HCT116 (cell line): ENCODE measurements around the gene GBE1. TPM values are rescaled to one million over a fixed set of nuclear protein-coding genes. Genes with fewer than 3 reads are reported as not detected.

ENCODE experiments used
- ATAC-seq: fragments of 200-7000 bp; cut with Tn5 transposase; 2 replicates; pipeline ENCODE4 v1.9.1; 2020; ENCODE audit warnings: mild to moderate bottlenecking, moderate library complexity
- BruUV-seq: library from RNA; stranded (reverse); fragments of 400-500 nt; replicated peaks from 2 replicates; lab custom pipeline; 2021; lab: Mats Ljungman, UMichigan
- CTCF ChIA-PET: fragments of 300-600 bp; sonication (Branson Sonifier 250); formaldehyde crosslinking; loops from one replicate; lab custom pipeline; 2021; ENCODE audit warnings: antibody characterized with exemption; lab: Charles Lee
- POLR2A ChIA-PET: fragments of 300-600, 350-600 bp; sonication (Branson Sonifier 250); formaldehyde crosslinking; loops from one replicate; lab custom pipeline; 2021; ENCODE audit warnings: antibody characterized with exemption; lab: Charles Lee
- RAD21 ChIA-PET, 2 experiments: fragments of 300-600 bp; sonication (Branson Sonifier 250); formaldehyde crosslinking; loops; one replicate each; lab custom pipeline; 2023; ENCODE audit warnings: low total read pairs in 2 of 2; ENCODE audit not compliant: uncharacterized antibody in 2 of 2, unreplicated experiment in 2 of 2, low non-redundant PET in 1 of 2; lab: Charles Lee
- DNase-seq: peaks from one replicate; pipeline ENCODE4 v3.0.0-alpha.2; 2010; ENCODE audit warnings: low read depth, low spot score
- H2AFZ ChIP-seq: fragments of 200-600 bp; shearing (Covaris generic), sonication (generic); 2 replicates; pipeline ENCODE4 v1.6.1; 2017; ENCODE audit warnings: low read depth, mixed run types, mixed read lengths, antibody characterized with exemption, low read length; ENCODE audit not compliant: poor library complexity, severe bottlenecking
- H3K27ac ChIP-seq: 2 replicates; pipeline ENCODE4 v1.5.1; 2012; ENCODE audit warnings: low read depth, low read length
- H3K27me3 ChIP-seq: fragments of 200-600 bp; sonication (generic); 2 replicates; pipeline ENCODE4 v1.6.1; 2016; ENCODE audit warnings: mixed run types, low read length, mixed read lengths; ENCODE audit not compliant: insufficient read depth
- H3K36me3 ChIP-seq, 2 experiments: fragments of 200-500 bp in 1 of 2; fragments of 200-600 bp in 1 of 2; sonication (Bioruptor generic) in 1 of 2; sonication (generic) in 1 of 2; 2 replicates each; pipeline versions ENCODE4 v1.5.1 to v1.6.1; 2014 to 2016; ENCODE audit warnings: low read length in 2 of 2, inconsistent platforms in 1 of 2, mixed read lengths in 1 of 2, mixed run types in 1 of 2; ENCODE audit not compliant: insufficient read depth in 2 of 2, control insufficient read depth in 1 of 2
- H3K4me1 ChIP-seq, 2 experiments: fragments of 200-600 bp in 1 of 2; sonication (generic) in 1 of 2; 2 replicates each; pipeline versions ENCODE4 v1.5.1 to v1.6.1; 2012 to 2017; ENCODE audit warnings: low read length in 2 of 2, inconsistent platforms in 1 of 2, mild to moderate bottlenecking in 1 of 2, mixed read lengths in 1 of 2, mixed run types in 1 of 2, moderate library complexity in 1 of 2; ENCODE audit not compliant: insufficient read depth in 2 of 2, control insufficient read depth in 1 of 2
- H3K4me2 ChIP-seq: fragments of 200-600 bp; sonication (generic); 2 replicates; pipeline ENCODE4 v1.6.1; 2017; ENCODE audit warnings: mixed run types, low read length, mixed read lengths
- H3K4me3 ChIP-seq, 2 experiments: fragments of 200-600 bp in 1 of 2; sonication (generic) in 1 of 2; replicated peaks in 1 of 2; 2 replicates each; pipeline ENCODE4 v1.5.1; 2011 to 2016; ENCODE audit warnings: low read length in 2 of 2, control low read depth in 1 of 2, low read depth in 1 of 2, mild to moderate bottlenecking in 1 of 2, mixed read lengths in 1 of 2, mixed run types in 1 of 2
- H3K79me2 ChIP-seq: fragments of 200-600 bp; sonication (generic); 2 replicates; pipeline ENCODE4 v1.6.1; 2017; ENCODE audit warnings: mild to moderate bottlenecking, mixed run types, low read length, moderate library complexity, mixed read lengths; ENCODE audit not compliant: insufficient read depth
- H3K9ac ChIP-seq: fragments of 200-600 bp; sonication (generic); 2 replicates; pipeline ENCODE4 v1.6.1; 2016; ENCODE audit warnings: low read length, mixed read lengths
- H3K9me2 ChIP-seq: fragments of 200-600 bp; sonication (generic), shearing (Covaris generic); 2 replicates; pipeline ENCODE4 v1.6.1; 2017; ENCODE audit warnings: mixed run types, mild to moderate bottlenecking, moderate library complexity; ENCODE audit not compliant: insufficient read depth
- H3K9me3 ChIP-seq, 2 experiments: fragments of 200-500 bp in 1 of 2; fragments of 200-600 bp in 1 of 2; sonication (Bioruptor generic) in 1 of 2; sonication (generic) in 1 of 2; 2 replicates each; pipeline ENCODE4 v1.6.1; 2014 to 2017; ENCODE audit warnings: low read length in 2 of 2, mixed read lengths in 2 of 2, inconsistent platforms in 1 of 2, low read depth in 1 of 2, mild to moderate bottlenecking in 1 of 2, mixed run types in 1 of 2, moderate library complexity in 1 of 2; ENCODE audit not compliant: control insufficient read depth in 1 of 2, insufficient read depth in 1 of 2
- H4K20me1 ChIP-seq: fragments of 200-600 bp; sonication (generic), shearing (Covaris generic); 2 replicates; pipeline ENCODE4 v1.6.1; 2017; ENCODE audit warnings: mixed run types, mild to moderate bottlenecking, moderate library complexity; ENCODE audit not compliant: insufficient read depth
- POLR2AphosphoS5 ChIP-seq: IDR thresholded peaks from 2 replicates; pipeline ENCODE4 v1.6.1; 2011; ENCODE audit warnings: mild to moderate bottlenecking, low read depth, low read length, moderate library complexity
- RAD21 ChIP-seq: IDR thresholded peaks from 2 replicates; pipeline ENCODE4 v1.6.1; 2012; ENCODE audit warnings: low read depth, mild to moderate bottlenecking
- ZBTB33 ChIP-seq: IDR thresholded peaks from 2 replicates; pipeline ENCODE4 v1.6.1; 2011; ENCODE audit warnings: mild to moderate bottlenecking, low read length, moderate library complexity; ENCODE audit not compliant: insufficient replicate concordance; ENCODE audit errors: extremely low read depth
- intact Hi-C: fragments of 100-400 bp; cut with micrococcal nuclease; formaldehyde crosslinking; loops from 2 replicates; pipeline ENCODE4 v1.10.0; 2022
- total RNA-seq: library from RNA; stranded (reverse); gene quantifications from one replicate; pipeline ENCODE4 v1.2.1, GENCODE V29; 2021; ENCODE audit not compliant: unreplicated experiment
- TF ChIP-seq, protein P1 (sequence below), 3 experiments: fragments of 200-600 bp in 1 of 3; sonication (generic) in 1 of 3; IDR thresholded peaks in 2 of 3; conservative IDR thresholded peaks in 1 of 3; 2 replicates each; pipeline ENCODE4 v1.5.1; 2012 to 2017; ENCODE audit warnings: low read depth in 2 of 3, low read length in 2 of 3, antibody characterized with exemption in 1 of 3, borderline replicate concordance in 1 of 3, control low read depth in 1 of 3, mild to moderate bottlenecking in 1 of 3, mixed read lengths in 1 of 3, mixed run types in 1 of 3, moderate library complexity in 1 of 3; ENCODE audit not compliant: insufficient read depth in 1 of 3

GBE1 gene
- total RNA-seq, 1 experiment from 2014 or later = 27.7 TPM

DNA sequence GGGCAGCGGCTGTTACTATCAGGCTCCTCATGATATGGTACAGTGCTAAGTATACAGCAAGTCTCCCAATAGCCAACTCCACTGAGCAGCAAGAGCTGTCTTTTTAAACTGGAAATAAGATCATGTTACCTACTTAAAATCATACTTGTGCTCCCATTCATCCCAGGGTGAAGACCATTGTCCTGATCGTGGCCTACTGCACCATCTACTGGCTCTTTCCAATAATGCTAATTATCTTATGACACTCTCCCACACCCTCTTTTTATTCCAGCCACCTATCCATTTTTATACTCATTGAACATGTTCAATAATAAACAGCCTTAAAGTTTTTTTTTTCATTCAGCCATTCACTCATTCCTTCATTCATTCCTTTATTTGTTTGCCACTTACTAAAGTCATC lies 117.7 kb downstream of the GBE1 start:
- Histone ChIP-seq H3K36me3 (no peaks in the 10 kb centered on the region), H3K27ac (no peak overlapping the region)
- TF ChIP-seq, protein P1, sequence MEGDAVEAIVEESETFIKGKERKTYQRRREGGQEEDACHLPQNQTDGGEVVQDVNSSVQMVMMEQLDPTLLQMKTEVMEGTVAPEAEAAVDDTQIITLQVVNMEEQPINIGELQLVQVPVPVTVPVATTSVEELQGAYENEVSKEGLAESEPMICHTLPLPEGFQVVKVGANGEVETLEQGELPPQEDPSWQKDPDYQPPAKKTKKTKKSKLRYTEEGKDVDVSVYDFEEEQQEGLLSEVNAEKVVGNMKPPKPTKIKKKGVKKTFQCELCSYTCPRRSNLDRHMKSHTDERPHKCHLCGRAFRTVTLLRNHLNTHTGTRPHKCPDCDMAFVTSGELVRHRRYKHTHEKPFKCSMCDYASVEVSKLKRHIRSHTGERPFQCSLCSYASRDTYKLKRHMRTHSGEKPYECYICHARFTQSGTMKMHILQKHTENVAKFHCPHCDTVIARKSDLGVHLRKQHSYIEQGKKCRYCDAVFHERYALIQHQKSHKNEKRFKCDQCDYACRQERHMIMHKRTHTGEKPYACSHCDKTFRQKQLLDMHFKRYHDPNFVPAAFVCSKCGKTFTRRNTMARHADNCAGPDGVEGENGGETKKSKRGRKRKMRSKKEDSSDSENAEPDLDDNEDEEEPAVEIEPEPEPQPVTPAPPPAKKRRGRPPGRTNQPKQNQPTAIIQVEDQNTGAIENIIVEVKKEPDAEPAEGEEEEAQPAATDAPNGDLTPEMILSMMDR (IDR thresholded peaks at IDR 0.05 in 2 of 3, conservative IDR thresholded peaks at IDR 0.05 in 1 of 3; ENCODE audit: borderline replicate concordance in 1 of 3, insufficient read depth in 1 of 3, low read depth in 2 of 3, low read length in 2 of 3) = peak in 2 of 3 experiments; percentile 30 to 42; a peak in 3 of 6 replicates
- TF ChIP-seq ZBTB33 (no peak), POLR2AphosphoS5 (no peak), RAD21 (peak; percentile 31; the same call in 1 of the 2 replicates)
- TF ChIP-seq, all 23 proteins: peak for 2
- Histone ChIP-seq H3K9me3 (no peaks in the 10 kb centered on the region), H3K79me2 (no peaks in the 10 kb centered on the region), H3K9me2 (no peaks in the 10 kb centered on the region), H3K4me2 (no peak overlapping the region), H3K9ac (no peak overlapping the region), H3K4me3 (no peak overlapping the region), H3K4me1 (no peaks in the 10 kb centered on the region), H2AFZ (no peak overlapping the region), H4K20me1 (no peaks in the 10 kb centered on the region), H3K27me3 (no peaks in the 10 kb centered on the region)
- intact Hi-C loops = loop anchor here (1.0 to 2.0 kb wide), 3 partner anchors 61 to 341 kb away; no protein-coding TSS in a partner anchor
- no TSS peak for BruUV-seq
- RAD21 ChIA-PET = no interaction called here
- CTCF ChIA-PET = interaction anchor here (2.9 kb wide), 1 partner anchor 153 kb away, joined by 15 read pairs; no protein-coding TSS in a partner anchor
- peak; percentile 4 for DNase-seq
- POLR2A ChIA-PET = no interaction called here
- ATAC-seq = peak; percentile 72
